ENCODE data around the gene HNRNPA1. TPM values are rescaled to one million over a fixed set of nuclear protein-coding genes. Genes with fewer than 3 reads are reported as not detected.
"Not testable (repeated sequence)": the region's sequence is repeated elsewhere in the genome, so short reads cannot be mapped to it uniquely, and the experiment has no call there.

The HNRNPA1 gene
- polyA plus RNA-seq = 1,000 to 10,000 TPM in 2 of 4 donors, 100 to 1,000 TPM in 2; 408 to 2,228 (median 1,197) TPM
- long read RNA-seq, donor 1, full-length matches to known transcripts = 1,018 of 2,317 reads
- long read RNA-seq, donor 1, partial matches to known transcripts = 1,147 of 2,317 reads
- long read RNA-seq, donor 1, other reads (novel, unspliced or antisense) = 152 of 2,317 reads
- long read RNA-seq, donor 2, full-length matches to known transcripts = 261 of 470 reads
- long read RNA-seq, donor 2, partial matches to known transcripts = 193 of 470 reads
- long read RNA-seq, donor 2, other reads (novel, unspliced or antisense) = 16 of 470 reads
- long read RNA-seq, donor 3, full-length matches to known transcripts = 436 of 940 reads
- long read RNA-seq, donor 3, partial matches to known transcripts = 461 of 940 reads
- long read RNA-seq, donor 3, other reads (novel, unspliced or antisense) = 43 of 940 reads
- long read RNA-seq, donor 4, full-length matches to known transcripts = 26 of 32 reads
- long read RNA-seq, donor 4, partial matches to known transcripts = 6 of 32 reads
- long read RNA-seq, donor 4, other reads (novel, unspliced or antisense) = 0 of 32 reads
- long read RNA-seq, donor 5, full-length matches to known transcripts = 99 of 298 reads
- long read RNA-seq, donor 5, partial matches to known transcripts = 193 of 298 reads
- long read RNA-seq, donor 5, other reads (novel, unspliced or antisense) = 6 of 298 reads
- long read RNA-seq, donor 6, full-length matches to known transcripts = 375 of 719 reads
- long read RNA-seq, donor 6, partial matches to known transcripts = 320 of 719 reads
- long read RNA-seq, donor 6, other reads (novel, unspliced or antisense) = 24 of 719 reads
- long read RNA-seq, donor 7 = 0 reads
- long read RNA-seq, donor 8, full-length matches to known transcripts = 87 of 97 reads
- long read RNA-seq, donor 8, partial matches to known transcripts = 10 of 97 reads
- long read RNA-seq, donor 8, other reads (novel, unspliced or antisense) = 0 of 97 reads
- long read RNA-seq, donor 9, full-length matches to known transcripts = 134 of 187 reads
- long read RNA-seq, donor 9, partial matches to known transcripts = 46 of 187 reads
- long read RNA-seq, donor 9, other reads (novel, unspliced or antisense) = 7 of 187 reads
- long read RNA-seq, donor 10, full-length matches to known transcripts = 694 of 1,597 reads
- long read RNA-seq, donor 10, partial matches to known transcripts = 808 of 1,597 reads
- long read RNA-seq, donor 10, other reads (novel, unspliced or antisense) = 95 of 1,597 reads

DNA sequence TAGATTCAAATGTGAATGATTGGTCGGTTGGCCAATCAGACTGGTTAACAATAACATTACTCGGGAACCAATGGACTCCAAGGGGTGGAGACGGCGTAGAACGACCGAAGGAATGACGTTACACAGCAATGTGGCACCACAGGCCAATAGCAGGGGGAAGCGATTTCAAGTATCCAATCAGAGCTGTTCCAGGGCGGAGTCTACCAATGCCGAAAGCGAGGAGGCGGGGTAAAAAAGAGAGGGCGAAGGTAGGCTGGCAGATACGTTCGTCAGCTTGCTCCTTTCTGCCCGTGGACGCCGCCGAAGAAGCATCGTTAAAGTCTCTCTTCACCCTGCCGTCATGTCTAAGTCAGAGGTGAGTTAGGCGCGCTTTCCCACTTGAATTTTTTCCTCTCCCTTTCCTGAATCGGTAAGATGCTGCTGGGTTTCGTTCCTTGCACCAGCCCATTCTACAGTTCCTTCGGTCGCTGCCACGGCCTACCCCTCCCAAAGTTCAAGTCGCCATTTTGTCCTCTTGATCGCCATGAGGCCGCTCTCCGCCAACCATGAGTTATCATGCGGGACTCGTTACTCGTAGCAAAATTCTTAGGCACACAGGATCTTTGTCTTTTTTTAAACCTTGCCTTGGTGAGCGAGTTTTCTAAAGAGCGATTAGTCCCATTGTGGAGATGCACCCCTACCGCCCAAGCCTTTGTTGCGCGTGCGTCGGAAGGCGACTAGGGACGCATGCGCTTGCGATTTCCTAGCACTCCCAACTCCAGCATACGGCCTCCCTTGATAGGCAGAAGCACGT, at the start of gene HNRNPA1:
Gene HNRNPA1 (plus strand): TSS at position 259 of the 793 bp plus-strand sequence. CDS start 82 bp downstream, at position 341.
- Histone ChIP-seq H3K27me3 (ENCODE audit: control insufficient read depth in 3 of 3, insufficient read depth in 3 of 3, low read length in 3 of 3) (no peaks in the 10 kb centered on the region), H3K4me1 (ENCODE audit: control insufficient read depth in 3 of 3, insufficient read depth in 2 of 3, low read depth in 1 of 3, low read length in 2 of 3) (peaks cover 3 to 26% (median 5%) of the 10 kb centered on the region in 3 donors), H3K36me3 (ENCODE audit: control insufficient read depth in 3 of 3, insufficient read depth in 2 of 3, low read depth in 1 of 3, low read length in 3 of 3) (peaks cover 17 to 20% (median 19%) of the 10 kb centered on the region in 3 donors), H3K9me3 (ENCODE audit: control insufficient read depth in 2 of 2, insufficient read depth in 1 of 2, low read depth in 1 of 2, low read length in 1 of 2) (no peaks in the 10 kb centered on the region), H3K4me3 (ENCODE audit: low read depth in 1 of 3, low read length in 3 of 3) (peak within 1 kb of the TSS; percentile 73 to 82 (median 74)), H3K27ac (ENCODE audit: low read depth in 1 of 3, low read length in 2 of 3) (peak within 1 kb of the TSS; percentile 90 to 95 (median 91))
- DNase-seq = peak; percentile 98 to 100
- FAIRE-seq = peak; percentile 19
- 0% methylated on average over 48 of the region's 48 CpGs for WGBS, 3 donors

DNA sequence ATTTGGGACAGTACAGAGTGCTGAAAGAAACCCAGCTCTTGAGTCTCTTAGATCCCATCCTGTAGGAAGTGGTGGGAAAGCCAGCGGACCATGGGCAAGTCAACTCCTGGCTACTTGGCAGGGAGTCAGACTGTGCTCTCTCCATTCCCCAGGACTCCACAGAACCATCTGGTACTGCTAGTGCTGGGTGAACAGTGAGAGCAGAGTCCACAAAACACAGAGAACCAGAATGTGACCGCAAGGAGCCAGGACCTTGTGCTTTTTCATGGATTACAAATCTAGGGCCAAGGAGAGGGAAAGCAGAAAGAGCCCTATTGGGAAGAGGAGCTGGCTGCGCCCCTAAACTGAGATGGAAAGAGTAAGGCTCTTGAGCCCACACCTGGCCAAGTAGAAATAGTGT, 49.3 kb upstream of the HNRNPA1 start:
- not testable (repeated sequence) for DNase-seq; H3K4me1 ChIP-seq (ENCODE audit: control insufficient read depth in 3 of 3, insufficient read depth in 2 of 3, low read depth in 1 of 3, low read length in 2 of 3); H3K27ac ChIP-seq (ENCODE audit: low read depth in 1 of 3, low read length in 2 of 3); H3K36me3 ChIP-seq (ENCODE audit: control insufficient read depth in 3 of 3, insufficient read depth in 2 of 3, low read depth in 1 of 3, low read length in 3 of 3); FAIRE-seq; H3K27me3 ChIP-seq (ENCODE audit: control insufficient read depth in 3 of 3, insufficient read depth in 3 of 3, low read length in 3 of 3); H3K4me3 ChIP-seq (ENCODE audit: low read depth in 1 of 3, low read length in 3 of 3); H3K9me3 ChIP-seq (ENCODE audit: control insufficient read depth in 2 of 2, insufficient read depth in 1 of 2, low read depth in 1 of 2, low read length in 1 of 2)
- WGBS, 3 donors = 93 to 98% (median 96%) methylated on average over 3 of the region's 3 CpGs

DNA sequence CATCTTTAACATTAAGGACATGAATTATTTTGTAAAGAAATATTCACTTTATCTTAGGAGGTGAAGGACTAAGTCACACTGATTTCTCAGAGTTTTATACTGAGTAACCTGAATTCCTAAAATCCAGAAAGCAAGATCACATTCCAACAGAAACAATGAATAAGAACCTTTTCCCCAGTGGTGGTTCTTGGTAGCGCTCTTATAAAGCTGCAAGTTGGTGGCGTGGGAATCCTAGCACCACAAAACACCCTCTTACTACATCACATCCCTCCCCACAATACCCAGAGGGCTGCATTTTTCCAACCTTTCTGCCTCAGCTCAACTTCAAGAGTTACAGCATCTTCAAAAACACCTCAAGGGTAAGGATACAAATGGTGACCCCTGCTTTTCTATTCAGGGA, 47.7 kb upstream of the HNRNPA1 start:
- no peak for FAIRE-seq

DNA sequence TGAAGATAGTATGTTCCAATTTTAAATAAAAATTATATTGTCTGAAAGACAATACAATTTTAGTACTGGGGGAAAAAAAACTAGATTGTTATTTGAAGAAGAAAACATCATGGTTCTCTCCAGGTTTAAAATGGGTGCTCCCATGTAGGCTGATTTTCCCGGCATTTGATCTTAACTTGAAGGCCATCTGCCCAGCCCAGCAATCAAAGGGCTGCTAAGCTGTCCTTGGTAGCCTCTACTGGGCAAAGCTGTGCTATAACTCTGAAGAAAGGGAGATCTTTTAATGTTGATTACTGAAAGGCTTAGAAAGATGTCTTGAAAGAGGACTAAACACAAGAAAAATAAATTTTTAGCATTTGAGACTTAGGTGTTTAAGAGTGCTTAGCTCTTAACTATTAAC, 42.0 kb upstream of the HNRNPA1 start:
- Histone ChIP-seq H3K4me3 (ENCODE audit: low read depth in 1 of 3, low read length in 3 of 3) (no peak overlapping the region), H3K27ac (ENCODE audit: low read depth in 1 of 3, low read length in 2 of 3) (no peak overlapping the region), H3K4me1 (ENCODE audit: control insufficient read depth in 3 of 3, insufficient read depth in 2 of 3, low read depth in 1 of 3, low read length in 2 of 3) (no peaks in the 10 kb centered on the region), H3K36me3 (ENCODE audit: control insufficient read depth in 3 of 3, insufficient read depth in 2 of 3, low read depth in 1 of 3, low read length in 3 of 3) (peaks cover 3 to 14% (median 5%) of the 10 kb centered on the region in 3 donors), H3K27me3 (ENCODE audit: control insufficient read depth in 3 of 3, insufficient read depth in 3 of 3, low read length in 3 of 3) (no peaks in the 10 kb centered on the region), H3K9me3 (ENCODE audit: control insufficient read depth in 2 of 2, insufficient read depth in 1 of 2, low read depth in 1 of 2, low read length in 1 of 2) (no peaks in the 10 kb centered on the region)
- WGBS, 3 donors = 55 to 93% (median 78%) methylated on average over 1 of the region's 1 CpG
- no peak for FAIRE-seq
- no peak for DNase-seq

More for the DNA sequence above, 47.7 kb upstream of the HNRNPA1 start:
- DNase-seq = no peak
- Histone ChIP-seq H3K4me3 (ENCODE audit: low read depth in 1 of 3, low read length in 3 of 3) (no peak overlapping the region), H3K27me3 (ENCODE audit: control insufficient read depth in 3 of 3, insufficient read depth in 3 of 3, low read length in 3 of 3) (no peaks in the 10 kb centered on the region), H3K4me1 (ENCODE audit: control insufficient read depth in 3 of 3, insufficient read depth in 2 of 3, low read depth in 1 of 3, low read length in 2 of 3) (no peaks in the 10 kb centered on the region), H3K27ac (ENCODE audit: low read depth in 1 of 3, low read length in 2 of 3) (no peak overlapping the region), H3K36me3 (ENCODE audit: control insufficient read depth in 3 of 3, insufficient read depth in 2 of 3, low read depth in 1 of 3, low read length in 3 of 3) (peaks cover 0 to 2% (median 2%) of the 10 kb centered on the region in 3 donors), H3K9me3 (ENCODE audit: control insufficient read depth in 2 of 2, insufficient read depth in 1 of 2, low read depth in 1 of 2, low read length in 1 of 2) (no peaks in the 10 kb centered on the region)
- WGBS, 3 donors = 92 to 98% (median 97%) methylated on average over 2 of the region's 2 CpGs

DNA sequence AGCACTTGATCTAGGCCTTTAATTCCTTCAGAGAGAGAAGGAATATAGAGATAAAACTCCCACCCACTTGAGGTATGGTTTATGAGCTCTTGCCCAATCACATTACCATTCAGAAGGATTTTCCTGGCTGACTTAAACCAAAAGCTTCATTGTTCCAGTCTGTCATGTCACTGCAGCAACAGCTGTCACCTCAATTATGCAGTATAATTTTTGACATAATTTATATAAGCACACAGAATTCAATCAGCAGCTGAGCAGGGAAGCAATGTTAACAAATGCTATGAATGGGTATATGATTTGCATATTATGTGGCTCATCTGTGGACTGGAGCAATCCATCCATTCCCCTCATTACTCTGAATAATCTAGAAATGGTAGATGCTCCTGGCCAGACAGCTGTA, 40.9 kb upstream of the HNRNPA1 start:
- no peak overlapping the region for H3K4me3 ChIP-seq (ENCODE audit: low read depth in 1 of 3, low read length in 3 of 3)
- no peaks in the 10 kb centered on the region for H3K9me3 ChIP-seq (ENCODE audit: control insufficient read depth in 2 of 2, insufficient read depth in 1 of 2, low read depth in 1 of 2, low read length in 1 of 2)
- DNase-seq (no peak), FAIRE-seq (no peak)
- H3K4me1 ChIP-seq (ENCODE audit: control insufficient read depth in 3 of 3, insufficient read depth in 2 of 3, low read depth in 1 of 3, low read length in 2 of 3) = no peaks in the 10 kb centered on the region
- H3K27ac ChIP-seq (ENCODE audit: low read depth in 1 of 3, low read length in 2 of 3) = no peak overlapping the region
- peaks cover 3 to 19% (median 5%) of the 10 kb centered on the region in 3 donors for H3K36me3 ChIP-seq (ENCODE audit: control insufficient read depth in 3 of 3, insufficient read depth in 2 of 3, low read depth in 1 of 3, low read length in 3 of 3)
- H3K27me3 ChIP-seq (ENCODE audit: control insufficient read depth in 3 of 3, insufficient read depth in 3 of 3, low read length in 3 of 3) = no peaks in the 10 kb centered on the region

DNA sequence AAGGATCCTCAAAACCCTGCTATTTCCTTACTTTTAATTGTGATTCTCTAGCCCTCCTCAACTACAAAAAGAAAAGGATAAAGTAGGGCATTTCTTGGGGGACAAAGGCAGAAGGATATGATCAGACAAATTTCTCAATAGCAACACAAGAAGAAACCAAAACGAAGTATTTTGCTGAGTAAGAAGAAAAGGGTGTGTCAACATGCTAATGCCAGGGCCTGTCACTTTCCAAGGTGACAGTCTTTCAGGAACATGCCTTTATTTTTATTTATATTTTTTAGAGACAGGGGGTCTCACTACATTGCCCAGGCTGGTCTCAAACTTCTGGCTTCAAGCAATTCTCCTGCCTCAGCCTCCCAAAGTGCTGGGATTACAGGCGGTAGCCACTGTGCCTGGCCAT, 40.4 kb upstream of the HNRNPA1 start:
- Histone ChIP-seq H3K36me3 (ENCODE audit: control insufficient read depth in 3 of 3, insufficient read depth in 2 of 3, low read depth in 1 of 3, low read length in 3 of 3) (peaks cover 3 to 22% (median 5%) of the 10 kb centered on the region in 3 donors), H3K4me1 (ENCODE audit: control insufficient read depth in 3 of 3, insufficient read depth in 2 of 3, low read depth in 1 of 3, low read length in 2 of 3) (no peaks in the 10 kb centered on the region), H3K4me3 (ENCODE audit: low read depth in 1 of 3, low read length in 3 of 3) (no peak overlapping the region), H3K9me3 (ENCODE audit: control insufficient read depth in 2 of 2, insufficient read depth in 1 of 2, low read depth in 1 of 2, low read length in 1 of 2) (no peaks in the 10 kb centered on the region), H3K27me3 (ENCODE audit: control insufficient read depth in 3 of 3, insufficient read depth in 3 of 3, low read length in 3 of 3) (no peaks in the 10 kb centered on the region), H3K27ac (ENCODE audit: low read depth in 1 of 3, low read length in 2 of 3) (no peak overlapping the region)
- DNase-seq = no peak
- FAIRE-seq = no peak
- 63 to 76% (median 68%) methylated on average over 2 of the region's 2 CpGs for WGBS, 3 donors

DNA sequence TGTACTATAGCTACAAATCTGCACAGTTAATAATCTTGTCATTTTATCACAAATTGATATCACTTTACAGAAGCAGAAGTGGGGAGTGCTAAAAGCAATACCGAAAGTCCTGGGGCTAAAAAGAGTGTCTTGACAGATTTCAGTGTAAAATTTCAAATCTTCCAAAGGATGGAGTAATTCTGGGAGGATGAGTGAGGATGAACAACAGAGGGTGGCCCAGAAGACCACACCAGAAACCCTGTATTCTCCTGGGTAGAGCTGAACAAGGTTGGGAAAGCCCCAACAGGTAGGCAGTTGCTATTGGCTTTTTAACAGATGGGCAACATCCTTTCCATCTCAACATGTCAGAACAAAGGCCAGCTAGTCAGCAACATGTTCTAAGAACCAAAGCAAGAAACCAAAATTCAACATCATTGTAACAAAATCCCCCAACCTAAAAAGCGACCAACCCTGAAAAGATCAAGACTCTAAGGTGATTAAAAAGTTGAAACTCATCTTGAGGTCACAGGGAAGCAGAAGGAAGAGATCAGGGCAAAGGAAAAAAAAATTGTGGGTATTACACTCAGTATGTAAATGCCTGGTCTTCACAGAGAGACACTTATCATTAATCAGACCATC, 39.4 kb upstream of the HNRNPA1 start:
- no peak overlapping the region for H3K27ac ChIP-seq (ENCODE audit: low read depth in 1 of 3, low read length in 2 of 3)
- H3K36me3 ChIP-seq (ENCODE audit: control insufficient read depth in 3 of 3, insufficient read depth in 2 of 3, low read depth in 1 of 3, low read length in 3 of 3) = peaks cover 3 to 30% (median 3%) of the 10 kb centered on the region in 3 donors
- H3K27me3 ChIP-seq (ENCODE audit: control insufficient read depth in 3 of 3, insufficient read depth in 3 of 3, low read length in 3 of 3) = no peaks in the 10 kb centered on the region
- FAIRE-seq (no peak), DNase-seq (no peak)
- H3K9me3 ChIP-seq (ENCODE audit: control insufficient read depth in 2 of 2, insufficient read depth in 1 of 2, low read depth in 1 of 2, low read length in 1 of 2) = no peaks in the 10 kb centered on the region
- no peak overlapping the region for H3K4me3 ChIP-seq (ENCODE audit: low read depth in 1 of 3, low read length in 3 of 3)
- H3K4me1 ChIP-seq (ENCODE audit: control insufficient read depth in 3 of 3, insufficient read depth in 2 of 3, low read depth in 1 of 3, low read length in 2 of 3) = no peaks in the 10 kb centered on the region
- 82 to 91% (median 88%) methylated on average over 2 of the region's 2 CpGs for WGBS, 3 donors

Data from small intestine (tissue), 16 donors.